Gastroesophageal sphincter (tissue), 3 donors: Measurements from ENCODE around the gene DAP.

Experiments used
- EP300 ChIP-seq: sonication (generic); formaldehyde crosslinking; IDR thresholded peaks from one replicate; pipeline ENCODE4 v1.6.1; 2017; ENCODE audit warnings: antibody characterized with exemption, mild to moderate bottlenecking
- POLR2A ChIP-seq, 2 donors: fragments of 450-650 bp; IDR thresholded peaks; one replicate each; pipeline ENCODE4 v1.6.1; 2017; ENCODE audit warnings: antibody characterized with exemption in 2 of 2, mild to moderate bottlenecking in 2 of 2, moderate library complexity in 1 of 2
- POLR2AphosphoS5 ChIP-seq: sonication (generic); formaldehyde crosslinking; IDR thresholded peaks from one replicate; pipeline ENCODE4 v1.6.1; 2017; ENCODE audit warnings: antibody characterized with exemption
- TF ChIP-seq, protein P1 (sequence below), 4 experiments: fragments of 200-600 bp in 2 of 4; fragments of 450-650 bp in 2 of 4; sonication (generic) in 1 of 4; IDR thresholded peaks; one replicate each; pipeline ENCODE4 v1.5.1; 2017 to 2019; ENCODE audit warnings: antibody characterized with exemption in 4 of 4, mild to moderate bottlenecking in 2 of 4, moderate library complexity in 2 of 4

DNA sequence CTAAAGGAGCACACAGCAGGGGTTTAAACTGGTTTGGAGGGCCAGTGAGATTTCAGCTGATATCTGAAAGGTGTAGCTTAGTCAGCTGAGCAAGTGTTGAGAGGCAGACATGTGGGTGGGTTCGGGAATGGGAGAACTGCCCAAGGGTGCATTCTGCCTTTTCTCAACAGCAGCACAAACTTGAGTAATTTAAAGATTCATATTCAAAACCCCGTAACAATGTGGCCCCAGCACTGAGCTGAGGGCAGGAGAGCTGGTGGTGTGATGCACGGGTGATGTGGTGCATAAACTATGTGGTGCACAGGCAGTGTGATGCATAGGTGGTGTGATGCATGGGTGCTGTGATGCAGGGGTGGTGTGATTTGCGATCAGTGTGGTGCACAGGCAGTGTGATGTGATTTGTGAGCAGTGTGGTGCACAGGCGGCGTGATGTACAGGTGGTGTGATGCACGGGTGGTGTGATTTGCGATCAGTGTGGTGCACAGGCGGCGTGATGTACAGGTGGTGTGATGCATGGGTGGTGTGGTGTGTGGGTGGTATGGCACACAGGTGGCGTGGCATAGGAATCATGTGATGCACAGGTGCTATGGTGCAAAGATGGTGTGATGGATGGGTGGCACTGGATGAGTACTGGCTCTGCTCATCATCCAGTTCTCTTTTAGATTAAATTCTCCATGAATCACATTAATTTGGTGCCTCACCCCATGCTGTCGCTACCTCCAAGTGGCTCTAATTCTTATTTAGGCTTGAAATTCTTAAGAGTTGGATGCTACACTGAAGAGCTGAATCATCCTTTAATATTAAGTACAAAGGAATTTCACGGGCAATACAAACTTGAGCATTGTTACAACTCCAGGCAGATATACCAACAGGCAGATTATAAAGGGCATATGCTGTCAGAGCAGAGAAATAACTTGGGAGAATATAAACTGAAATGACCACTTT lies 53.6 kb downstream of the DAP start:
- TF ChIP-seq, protein P1, sequence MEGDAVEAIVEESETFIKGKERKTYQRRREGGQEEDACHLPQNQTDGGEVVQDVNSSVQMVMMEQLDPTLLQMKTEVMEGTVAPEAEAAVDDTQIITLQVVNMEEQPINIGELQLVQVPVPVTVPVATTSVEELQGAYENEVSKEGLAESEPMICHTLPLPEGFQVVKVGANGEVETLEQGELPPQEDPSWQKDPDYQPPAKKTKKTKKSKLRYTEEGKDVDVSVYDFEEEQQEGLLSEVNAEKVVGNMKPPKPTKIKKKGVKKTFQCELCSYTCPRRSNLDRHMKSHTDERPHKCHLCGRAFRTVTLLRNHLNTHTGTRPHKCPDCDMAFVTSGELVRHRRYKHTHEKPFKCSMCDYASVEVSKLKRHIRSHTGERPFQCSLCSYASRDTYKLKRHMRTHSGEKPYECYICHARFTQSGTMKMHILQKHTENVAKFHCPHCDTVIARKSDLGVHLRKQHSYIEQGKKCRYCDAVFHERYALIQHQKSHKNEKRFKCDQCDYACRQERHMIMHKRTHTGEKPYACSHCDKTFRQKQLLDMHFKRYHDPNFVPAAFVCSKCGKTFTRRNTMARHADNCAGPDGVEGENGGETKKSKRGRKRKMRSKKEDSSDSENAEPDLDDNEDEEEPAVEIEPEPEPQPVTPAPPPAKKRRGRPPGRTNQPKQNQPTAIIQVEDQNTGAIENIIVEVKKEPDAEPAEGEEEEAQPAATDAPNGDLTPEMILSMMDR (IDR thresholded peaks at IDR 0.05) = no peak
- TF ChIP-seq POLR2AphosphoS5 (no peak), POLR2A (IDR thresholded peaks at IDR 0.05) (no peak), EP300 (no peak)
